Right hindlimb (tissue), 1 donor: ENCODE measurements around the gene FAT2.

Source experiments
- DNase-seq: peaks from one replicate; pipeline ENCODE4 v3.0.0-alpha.2; 2018

The FAT2 gene, protein sequence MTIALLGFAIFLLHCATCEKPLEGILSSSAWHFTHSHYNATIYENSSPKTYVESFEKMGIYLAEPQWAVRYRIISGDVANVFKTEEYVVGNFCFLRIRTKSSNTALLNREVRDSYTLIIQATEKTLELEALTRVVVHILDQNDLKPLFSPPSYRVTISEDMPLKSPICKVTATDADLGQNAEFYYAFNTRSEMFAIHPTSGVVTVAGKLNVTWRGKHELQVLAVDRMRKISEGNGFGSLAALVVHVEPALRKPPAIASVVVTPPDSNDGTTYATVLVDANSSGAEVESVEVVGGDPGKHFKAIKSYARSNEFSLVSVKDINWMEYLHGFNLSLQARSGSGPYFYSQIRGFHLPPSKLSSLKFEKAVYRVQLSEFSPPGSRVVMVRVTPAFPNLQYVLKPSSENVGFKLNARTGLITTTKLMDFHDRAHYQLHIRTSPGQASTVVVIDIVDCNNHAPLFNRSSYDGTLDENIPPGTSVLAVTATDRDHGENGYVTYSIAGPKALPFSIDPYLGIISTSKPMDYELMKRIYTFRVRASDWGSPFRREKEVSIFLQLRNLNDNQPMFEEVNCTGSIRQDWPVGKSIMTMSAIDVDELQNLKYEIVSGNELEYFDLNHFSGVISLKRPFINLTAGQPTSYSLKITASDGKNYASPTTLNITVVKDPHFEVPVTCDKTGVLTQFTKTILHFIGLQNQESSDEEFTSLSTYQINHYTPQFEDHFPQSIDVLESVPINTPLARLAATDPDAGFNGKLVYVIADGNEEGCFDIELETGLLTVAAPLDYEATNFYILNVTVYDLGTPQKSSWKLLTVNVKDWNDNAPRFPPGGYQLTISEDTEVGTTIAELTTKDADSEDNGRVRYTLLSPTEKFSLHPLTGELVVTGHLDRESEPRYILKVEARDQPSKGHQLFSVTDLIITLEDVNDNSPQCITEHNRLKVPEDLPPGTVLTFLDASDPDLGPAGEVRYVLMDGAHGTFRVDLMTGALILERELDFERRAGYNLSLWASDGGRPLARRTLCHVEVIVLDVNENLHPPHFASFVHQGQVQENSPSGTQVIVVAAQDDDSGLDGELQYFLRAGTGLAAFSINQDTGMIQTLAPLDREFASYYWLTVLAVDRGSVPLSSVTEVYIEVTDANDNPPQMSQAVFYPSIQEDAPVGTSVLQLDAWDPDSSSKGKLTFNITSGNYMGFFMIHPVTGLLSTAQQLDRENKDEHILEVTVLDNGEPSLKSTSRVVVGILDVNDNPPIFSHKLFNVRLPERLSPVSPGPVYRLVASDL (N-terminal part only)

DNA sequence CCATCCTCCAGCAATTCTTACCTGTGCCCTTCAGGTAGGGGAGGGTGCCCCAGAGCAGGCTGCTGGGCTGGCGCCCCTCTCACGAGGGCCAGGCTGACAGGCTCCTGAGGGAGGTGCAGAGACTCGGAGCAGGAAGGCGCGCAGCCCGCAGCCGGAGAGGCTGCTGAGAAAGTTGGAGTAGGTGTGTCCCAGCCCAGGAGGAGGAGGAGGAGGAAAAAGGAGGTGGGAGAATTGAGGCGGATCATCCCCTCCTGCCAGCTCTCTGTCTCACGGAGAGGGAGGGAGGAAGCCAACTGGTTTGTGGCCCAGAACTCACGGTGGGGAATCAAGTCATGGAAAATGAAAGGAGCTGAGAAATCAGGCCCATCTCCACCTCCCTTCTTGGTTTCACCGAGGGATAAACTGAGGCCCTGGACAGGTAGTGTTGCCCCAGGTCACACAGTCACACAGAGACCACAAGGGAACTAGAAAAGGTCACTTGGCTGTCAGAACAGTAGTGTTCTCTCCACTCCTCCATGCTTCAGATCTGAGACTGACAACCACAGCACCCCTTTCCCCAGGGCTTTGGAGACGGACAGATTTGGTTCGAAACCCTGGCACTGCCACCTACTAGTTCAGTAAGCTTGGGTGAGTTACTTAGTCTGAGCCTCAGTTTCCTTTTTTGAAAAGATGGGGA lies at the start of gene FAT2:
Gene FAT2 (minus strand): TSS at position 188 of the 676 bp plus-strand sequence. CDS start 22,400 bp downstream, outside the sequence.
- peak; percentile 57 for DNase-seq

DNA sequence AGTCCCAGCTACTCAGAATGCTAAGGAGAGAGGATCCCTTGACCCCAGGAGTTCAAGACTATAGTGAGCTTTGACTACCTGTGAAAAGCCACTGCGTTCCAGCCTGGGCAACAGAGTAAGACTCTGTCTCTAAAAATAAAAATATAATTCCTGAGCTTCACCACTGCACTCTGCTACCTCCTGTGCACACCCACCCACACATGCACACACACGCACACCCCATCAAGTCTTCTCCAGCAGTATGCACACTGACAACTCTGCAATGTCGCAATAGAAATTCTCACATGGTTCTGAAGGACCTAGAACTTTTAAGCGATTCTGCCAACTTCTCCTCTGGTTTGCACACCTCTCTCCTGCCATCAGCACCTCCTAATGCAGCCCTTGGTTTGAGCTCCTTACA lies 47.5 kb upstream of the FAT2 start:
- DNase-seq, result no peak

DNA sequence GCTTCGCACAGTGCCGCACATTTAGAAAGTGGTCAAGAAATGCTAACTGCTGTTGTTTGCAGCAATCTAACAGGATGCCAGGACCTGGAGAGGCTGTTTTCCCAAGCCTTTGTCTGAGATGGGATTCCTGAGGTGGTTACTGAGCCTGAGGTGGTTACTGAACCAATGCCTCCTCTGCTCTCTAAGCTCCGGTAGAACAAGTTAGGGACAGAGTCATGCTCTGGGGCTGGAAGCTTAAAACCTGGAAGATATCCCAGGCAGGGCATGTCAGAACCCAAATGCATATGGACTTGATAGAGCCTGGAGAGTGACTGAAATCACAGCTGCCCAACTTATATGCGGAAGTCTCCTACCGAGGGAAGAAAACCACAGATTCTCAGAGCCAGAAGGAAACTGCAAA lies 46.5 kb upstream of the FAT2 start:
- DNase-seq, result no peak

DNA sequence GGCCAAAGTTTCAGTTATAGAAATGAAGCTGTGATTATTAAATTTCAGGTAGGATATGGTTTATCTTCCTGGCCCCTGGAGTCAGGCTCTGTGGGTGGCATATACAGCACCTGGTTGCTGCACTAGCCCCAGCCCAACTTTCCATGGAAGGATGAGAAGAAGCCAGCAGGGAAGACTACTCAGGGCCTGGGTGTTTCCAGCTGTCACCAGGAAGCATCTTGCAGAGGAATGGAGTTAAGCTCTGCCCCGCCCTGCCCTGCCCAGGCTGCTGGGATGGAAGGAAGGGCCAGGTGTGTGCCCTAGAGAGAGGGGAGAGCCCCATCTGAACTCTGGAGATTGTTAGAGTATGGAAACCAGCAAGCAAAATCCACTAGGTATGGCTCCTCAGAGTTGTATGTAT lies 42.8 kb upstream of the FAT2 start:
- DNase-seq, result no peak

DNA sequence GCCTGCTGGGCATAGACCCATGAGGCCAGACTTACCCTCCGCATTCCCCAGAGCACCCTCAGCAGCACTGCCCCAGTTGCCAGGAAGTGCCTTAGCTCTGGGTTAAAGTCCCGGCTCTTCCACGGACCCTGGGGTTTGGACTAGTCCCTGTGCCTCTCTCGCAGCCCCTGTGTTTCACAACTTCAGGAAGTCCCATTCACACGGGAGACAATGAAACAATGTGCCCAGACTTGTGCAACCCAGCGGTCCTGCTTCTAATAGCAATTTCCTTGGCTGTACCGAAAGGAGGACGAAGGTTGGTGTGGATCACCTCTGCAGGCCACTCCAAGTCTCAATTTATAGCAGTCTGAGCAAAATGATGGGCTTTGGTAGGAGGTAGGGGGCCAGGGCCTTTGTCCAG lies 41.8 kb upstream of the FAT2 start:
- DNase-seq, result no peak

DNA sequence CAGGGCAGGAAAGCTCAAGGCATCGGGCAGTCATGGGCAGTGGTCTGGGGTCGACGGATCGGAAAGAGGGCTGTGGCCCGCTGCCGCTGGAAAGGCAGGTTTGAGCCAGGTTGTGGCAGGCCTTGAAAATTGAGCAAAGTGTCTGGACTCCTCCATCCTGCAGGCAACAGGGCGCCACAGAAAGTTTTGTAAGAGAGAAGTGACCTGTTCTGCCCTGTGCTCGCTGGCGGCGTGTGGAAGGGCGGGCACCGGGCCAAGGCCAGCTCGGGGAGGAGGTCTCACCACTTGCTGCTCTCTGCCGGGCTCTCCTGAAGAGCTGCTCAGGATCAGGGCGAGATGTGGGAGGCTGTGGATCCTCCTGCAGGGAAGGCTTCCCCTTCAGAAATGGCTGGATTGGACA lies 41.4 kb upstream of the FAT2 start:
- DNase-seq, result no peak

DNA sequence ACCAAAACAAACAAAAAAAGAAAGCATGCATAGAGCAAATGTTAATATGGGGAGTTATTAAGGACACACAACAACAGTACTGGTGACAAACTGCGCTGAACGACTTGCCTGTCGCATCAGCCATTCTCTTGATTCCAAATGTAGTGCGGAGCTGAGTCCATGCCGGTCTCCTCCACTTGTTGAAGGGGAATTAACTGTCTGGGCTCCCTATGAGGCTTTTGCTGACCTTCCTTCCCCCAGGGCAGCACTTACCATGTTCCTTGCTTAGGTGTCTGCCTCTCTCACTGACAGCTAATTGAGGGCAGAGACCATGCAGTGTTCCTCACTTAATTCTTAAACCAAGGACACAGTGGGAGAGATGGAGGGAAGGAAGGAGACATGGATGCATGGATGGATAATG lies 40.8 kb upstream of the FAT2 start:
- DNase-seq, result no peak

DNA sequence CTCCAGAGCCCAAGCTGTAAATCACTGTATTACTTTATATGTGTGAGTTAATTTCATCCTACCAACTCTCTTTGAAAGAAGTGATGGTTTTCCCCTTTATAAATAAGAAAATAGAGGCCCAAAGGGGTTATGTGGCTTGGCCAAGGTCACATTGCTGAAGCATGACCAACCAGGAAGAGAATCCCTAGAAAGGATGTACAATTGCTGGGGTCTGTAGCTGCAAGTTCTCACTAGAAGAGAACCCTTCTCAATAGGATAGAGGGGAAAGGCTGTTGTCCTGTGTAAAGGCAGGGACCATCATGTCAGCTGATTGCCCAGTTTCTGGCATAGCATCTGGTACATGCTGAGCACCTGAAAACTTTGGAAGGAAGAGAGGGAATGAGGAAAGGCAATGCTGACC lies 39.0 kb upstream of the FAT2 start:
- no peak for DNase-seq

DNA sequence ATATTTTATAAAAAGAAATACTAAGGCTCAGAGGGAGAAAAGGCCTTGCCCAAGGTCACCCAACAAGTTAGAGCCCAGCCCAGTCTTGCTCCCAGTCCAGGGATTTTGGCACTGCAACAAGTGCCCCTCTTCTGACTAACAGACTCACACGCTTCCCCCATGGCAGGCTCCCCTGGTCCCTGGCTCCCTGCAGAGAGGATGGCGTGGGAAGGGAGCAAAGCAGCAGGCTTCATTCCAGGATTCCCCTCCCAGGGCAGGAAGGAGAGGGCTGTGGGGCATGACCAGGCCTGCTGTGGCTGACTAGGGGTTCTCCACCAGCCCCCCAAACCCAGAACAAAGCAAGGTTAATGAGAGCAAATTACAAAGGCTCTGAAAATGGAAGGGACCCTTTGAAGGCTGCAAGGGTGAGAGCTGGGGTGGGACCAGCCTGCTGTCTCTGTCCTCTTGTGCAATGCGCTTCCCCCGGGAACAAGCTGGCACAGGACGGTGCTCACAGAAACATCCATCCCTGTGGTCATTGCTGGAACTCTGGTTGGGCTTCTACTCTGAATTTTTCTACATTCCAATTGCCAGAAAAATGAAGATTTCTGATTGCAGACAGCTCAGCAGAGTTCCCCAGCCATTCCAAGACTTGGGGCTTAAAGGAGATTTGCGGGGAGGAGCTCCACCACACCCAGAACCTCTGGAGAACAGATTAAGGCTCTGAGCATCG lies 37.1 kb upstream of the FAT2 start:
- DNase-seq, result no peak

DNA sequence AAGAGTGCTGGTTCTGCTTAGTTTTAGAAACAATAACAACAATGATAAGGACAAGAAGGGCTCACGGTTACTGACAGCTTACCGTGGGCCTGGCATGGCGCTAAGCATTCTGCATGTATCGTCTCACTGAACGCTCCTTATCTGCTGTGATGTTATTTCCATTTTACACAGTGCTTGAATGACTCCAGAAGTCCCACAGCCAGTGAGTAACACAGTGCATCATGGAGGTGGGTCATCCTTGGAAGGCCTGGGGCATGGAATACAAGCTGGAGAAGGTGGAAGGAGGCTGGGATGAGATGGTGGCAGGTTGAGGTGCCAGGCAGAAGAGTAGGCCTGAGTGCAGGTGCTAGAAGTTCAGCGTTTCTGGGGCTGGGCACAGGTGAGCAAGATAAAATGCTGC lies 36.5 kb upstream of the FAT2 start:
- DNase-seq, result no peak

DNA sequence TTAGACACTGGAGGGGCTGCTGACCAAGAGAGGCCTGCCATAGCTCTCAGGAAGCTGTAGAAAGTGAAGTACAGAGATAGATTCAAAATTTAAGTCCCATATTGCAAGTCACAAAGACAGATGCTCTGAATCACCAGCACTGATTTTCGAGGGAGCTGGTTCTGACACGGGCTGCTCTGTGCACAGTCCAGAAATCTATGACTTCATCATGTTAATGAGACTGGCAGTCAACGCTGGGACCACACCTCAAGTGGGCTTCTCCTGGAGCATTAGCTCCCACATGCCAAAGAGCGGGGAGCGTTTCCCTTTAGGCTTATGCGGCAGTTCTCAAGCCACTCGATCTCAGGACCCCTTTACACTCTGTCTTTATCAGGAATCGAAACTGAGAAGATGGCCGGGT lies 34.2 kb upstream of the FAT2 start:
- DNase-seq, result no peak

DNA sequence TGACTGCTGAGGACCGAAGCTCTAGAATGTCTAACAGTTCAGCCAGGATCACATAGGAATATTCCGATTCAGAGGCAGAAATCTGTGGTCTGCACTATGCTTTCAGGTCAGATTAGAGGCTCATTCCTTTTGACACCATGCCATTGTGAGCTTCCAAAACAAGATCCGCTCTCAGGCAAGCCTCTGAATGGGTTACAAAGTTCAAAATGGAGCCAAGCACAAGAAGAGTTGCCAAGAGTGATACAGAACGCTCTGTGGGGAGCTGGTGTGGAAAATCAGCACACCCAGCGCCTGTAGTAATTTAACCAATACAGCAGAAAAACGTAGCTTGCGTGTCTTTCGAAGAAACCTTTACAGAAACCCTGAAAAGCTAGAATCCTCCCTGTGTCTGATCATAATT lies 33.3 kb upstream of the FAT2 start:
- DNase-seq, result peak; percentile 49

DNA sequence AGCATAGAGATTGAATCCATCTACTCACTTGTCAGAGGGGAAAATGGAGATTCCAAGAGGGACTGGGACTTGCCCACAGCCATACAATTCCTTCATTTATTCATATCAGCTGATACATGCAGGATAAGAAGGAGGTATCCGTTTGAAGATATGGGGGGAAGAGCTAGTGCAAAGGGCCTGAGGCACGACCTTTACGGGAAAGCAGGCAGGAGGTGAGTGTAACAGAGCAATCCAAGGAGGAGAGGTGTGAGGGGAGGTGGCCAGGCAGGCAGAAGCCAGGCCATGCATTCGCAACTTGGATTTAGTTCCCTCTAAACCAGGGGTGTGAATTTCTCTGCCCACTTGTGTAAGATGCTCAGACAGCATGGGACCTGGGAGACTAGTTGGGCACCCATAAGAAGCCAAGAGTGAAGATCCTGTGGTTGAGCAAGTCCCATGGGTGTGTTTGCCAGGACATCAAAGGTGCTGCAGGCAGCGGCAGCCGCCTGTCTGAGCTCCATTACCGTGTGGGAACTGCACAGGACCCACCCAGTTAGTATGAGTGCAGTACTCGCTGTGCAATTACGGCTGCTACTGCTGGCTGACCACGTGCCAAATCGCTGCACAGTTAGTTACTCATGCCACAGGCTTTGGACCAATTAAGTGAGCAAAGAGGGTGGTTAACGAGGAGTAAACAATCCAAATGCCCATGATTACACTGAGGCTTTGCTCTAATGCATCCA lies 31.4 kb upstream of the FAT2 start:
- no peak for DNase-seq

DNA sequence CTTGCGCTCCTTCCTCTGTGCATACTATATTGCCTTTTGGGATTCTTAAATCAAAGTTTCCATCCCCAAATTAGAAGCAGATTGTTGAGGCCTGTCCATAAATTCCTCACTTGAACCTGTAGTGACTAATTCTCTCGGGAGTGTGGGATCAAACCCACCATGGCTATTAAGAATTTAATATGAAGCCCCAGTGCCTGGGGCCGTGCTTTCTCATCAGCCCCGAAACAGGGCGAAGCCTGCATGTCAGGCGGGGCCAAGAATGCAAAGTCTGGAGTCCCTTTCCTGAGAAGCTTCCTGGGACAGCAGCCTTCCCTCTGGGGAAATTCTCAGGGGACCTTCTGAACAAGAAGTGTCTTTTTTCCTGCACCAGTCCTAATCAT lies 29.3 kb upstream of the FAT2 start:
- DNase-seq, result no peak

DNA sequence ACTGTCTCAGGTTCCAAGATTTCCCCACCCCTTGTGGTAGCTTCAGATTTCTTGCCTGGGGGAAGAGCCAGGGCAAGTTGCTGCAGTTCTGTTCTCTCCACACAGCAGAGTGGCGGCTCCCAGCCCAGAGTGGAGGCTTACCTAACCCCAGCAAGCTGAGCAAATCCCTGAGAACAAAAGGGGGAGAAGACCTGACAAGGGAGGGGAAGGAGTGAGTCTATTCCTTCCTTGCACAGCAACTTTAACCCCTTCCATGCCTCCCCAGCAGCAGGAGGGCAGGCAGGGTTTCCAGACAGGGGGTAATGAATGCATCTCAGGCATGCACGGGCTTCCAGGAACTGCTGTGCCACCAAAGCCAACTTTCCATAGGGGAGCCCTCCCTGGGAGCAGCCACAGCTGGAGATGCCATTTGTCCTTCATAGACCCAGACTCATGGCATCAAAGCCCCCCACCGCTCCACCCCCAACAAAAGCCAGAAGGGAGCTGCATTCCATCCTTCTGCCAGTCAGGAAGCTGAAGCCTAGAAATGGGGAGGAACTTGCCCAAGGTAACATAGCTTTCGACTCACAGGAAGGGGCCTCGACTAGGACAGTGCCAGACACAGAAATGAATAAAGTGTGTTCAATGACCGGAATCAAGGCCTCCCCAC lies 28.8 kb upstream of the FAT2 start:
- DNase-seq, result no peak

DNA sequence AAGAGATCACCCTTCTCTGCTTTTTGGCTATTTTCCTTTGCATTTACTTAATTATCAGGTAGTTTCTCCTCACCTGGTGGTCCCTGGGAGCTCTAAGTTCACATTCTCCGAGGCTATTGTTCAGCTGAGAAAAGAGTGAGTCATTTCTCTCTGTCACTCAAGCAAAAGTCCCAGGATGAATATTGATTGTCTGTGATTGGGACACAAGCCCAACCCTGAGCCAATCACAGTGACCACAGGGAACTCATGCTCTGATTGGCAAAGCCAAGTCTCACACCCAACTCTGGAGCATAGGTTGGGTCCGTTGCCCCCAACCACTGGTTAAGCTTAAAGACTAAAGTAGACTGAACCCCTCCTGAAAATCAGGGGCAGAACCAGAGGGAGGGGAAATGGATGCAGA lies 27.8 kb upstream of the FAT2 start:
- DNase-seq, result no peak

DNA sequence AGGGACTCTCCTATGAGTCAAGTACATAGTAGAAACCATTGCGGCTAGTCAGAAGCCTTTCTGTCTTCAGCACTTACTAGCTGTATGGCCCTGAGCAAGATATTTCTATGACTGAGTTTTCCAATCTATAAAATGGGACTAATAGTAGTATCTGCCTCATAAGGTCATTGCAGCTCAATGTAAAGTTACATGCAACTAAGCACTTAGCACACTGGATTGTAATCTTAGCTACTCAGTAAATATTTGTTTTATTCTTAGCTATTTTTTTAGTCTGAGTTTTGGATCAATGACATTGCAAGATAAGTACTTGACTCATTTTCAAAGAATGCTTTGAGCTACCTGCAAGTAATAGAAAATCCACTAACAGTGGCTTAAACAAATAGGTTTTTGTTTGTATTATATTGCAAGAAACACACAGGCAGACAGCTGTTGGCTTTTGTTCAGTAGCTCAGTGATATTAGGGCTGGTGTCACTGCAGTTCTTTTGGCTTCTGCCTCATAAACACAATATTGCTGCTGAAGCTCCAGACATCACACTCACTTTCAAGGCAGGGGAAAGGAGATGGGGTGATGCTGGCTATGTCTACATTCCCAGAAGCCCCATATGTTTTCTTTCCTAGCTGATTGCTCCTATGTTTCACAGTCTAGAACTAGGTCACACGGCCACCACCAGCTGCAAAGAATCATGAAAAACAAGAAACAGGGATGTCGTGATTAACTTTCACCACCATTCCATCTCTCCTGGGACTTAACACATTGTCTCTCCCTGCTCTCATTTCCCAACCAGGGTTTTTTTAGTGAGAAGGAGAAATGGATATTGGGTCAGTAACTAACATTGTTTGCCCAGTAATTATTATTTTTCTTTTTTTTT lies 26.9 kb upstream of the FAT2 start:
- no peak for DNase-seq

DNA sequence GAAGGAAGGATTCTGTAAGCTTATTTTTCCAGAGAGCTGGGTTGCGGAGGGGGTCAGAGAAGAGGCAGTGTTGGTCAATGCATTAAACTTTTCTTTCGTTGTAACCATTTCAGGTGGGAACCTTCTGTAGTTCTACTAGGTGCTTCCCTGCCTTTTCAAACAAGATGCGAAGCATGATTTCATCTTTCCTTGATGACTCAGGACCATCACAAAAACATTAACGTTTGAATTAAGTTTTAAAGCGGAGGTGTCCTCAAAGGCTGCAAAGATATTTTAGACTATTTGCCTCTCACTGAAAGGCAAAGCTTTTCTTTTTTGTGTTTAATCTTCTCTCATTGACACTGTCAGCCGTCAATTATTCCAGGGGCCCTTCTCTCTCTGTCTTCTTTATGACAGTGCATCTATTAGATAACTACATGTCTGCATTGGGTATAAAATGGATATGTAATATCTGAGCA lies 26.3 kb upstream of the FAT2 start:
- no peak for DNase-seq

DNA sequence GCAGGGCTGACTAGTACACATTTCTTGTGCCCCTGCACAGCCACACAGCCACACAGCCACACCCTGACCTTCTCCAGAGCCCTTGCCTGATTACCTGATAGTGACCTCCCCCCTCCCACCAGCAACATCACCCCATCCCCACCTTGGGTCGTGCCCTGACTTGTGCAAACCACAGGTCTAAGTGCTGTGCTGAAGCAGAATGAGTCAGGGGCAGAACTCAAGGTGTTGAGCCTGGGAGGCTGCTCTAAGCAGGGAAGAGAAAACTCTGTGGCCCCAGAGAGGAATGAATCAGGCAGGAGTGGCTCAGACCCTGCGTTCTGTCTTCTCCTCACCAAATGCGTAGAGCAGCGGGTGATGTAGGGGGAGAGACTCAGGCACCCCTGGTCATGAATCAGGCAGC lies 24.3 kb upstream of the FAT2 start:
- DNase-seq, result no peak

DNA sequence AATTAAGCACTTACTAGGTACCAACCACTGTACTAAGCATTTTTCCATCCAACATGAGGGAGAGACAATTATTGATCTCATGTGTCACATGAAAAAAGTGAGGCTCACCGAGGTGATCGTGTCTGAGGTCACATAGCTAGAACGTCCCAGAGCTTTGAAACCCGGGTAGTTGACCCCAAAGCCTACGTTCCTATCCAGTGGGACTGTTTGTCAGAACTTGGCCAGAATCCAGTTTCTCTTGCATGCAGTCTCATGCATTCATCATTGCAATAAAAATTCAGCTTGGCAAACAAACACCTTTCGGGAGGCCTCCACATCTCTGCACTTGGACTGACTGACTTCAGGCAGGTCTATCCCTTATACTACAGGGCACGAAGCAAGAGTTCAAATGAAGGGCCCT lies 23.4 kb upstream of the FAT2 start:
- no peak for DNase-seq
